ENCODE data around the gene CCDC116. TPM values are rescaled to one million over a fixed set of nuclear protein-coding genes. Genes with fewer than 3 reads are reported as not detected.
A peak's percentile ranks its signal among the peaks of the same experiment; 100 is the strongest.

CCDC116 gene
- total RNA-seq, 1 experiment from 2014 or later: 0.33 TPM

DNA sequence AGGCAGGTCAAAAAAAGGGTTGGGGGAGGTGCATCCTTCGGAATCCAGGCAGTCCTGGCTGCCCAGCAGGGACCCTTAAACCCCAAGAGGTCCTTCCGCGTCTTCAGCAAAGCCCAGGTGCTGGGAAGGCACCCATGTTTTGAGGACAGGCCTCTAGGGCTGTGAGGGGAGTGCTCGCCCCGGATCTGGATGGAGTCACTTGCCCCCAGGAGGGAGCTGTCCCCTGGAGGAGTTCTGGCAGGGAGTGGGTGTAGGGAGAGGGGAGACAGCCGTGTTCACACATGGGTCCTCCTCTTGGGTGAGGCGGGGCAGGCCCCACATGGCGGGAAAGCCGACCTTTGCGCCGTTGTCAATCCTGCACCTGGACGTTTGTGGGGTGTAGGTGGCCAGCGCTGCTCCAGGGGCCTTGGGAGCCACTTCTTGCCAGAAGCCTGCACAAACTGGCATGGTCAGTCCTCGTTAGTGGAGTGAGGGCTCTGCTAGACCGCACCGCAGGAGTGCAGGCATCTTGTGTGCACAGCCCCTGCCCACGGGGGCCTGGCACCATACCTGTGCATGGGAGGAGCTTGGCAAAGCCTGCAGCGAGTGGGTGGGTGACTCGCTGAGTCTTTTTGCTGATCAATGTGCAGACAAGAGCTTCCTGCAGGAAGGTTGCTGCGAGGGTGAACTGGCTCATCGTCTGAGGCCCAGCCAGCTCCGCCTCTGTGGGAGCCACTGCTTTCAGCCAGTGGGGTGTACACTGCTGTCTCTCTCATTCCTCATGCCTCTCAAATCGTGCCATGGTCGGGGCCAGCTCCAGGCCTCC, 49.2 kb downstream of the CCDC116 start:
- no peak for DNase-seq (ENCODE audit: low spot score)

- DNase-seq (ENCODE audit: low spot score): no peak
Measured at GRCh38 chr22:21682385-21683175, 50.0 kb downstream of the CCDC116 start.

- no peak for DNase-seq (ENCODE audit: low spot score)
Measured at GRCh38 chr22:21683401-21683811, 50.8 kb downstream of the CCDC116 start.

DNA sequence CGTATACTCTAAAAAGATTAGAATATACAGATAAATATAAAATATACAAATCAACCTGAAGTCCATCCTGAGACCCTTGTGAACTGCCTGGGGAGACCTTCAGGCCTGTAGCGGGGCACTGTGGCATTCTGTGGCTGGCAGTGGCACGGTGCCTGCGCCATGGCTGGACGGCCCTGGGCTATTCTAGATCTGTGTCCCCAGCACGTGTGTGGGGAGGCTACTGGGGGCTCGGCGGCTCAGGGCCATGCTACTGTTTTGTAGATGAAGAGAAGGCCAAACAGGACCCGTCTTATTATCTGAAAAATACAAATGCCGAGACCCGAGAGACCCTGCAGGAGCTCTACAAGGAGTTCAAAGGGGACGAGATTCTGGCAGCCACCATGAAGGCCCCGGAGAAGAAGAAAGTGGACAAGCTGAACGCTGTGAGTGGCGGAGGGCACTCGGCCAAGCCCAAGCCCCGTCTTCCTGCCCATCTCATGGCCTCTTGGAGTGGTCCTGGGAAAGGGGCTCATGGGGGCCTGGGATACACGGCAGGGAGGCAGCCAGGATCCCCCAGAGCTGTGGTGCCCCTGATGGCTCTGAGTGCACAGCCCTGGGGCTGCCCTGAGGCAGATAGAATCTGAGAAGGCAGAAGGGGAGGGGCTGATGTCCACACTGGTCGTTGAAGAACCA, 52.1 kb downstream of the CCDC116 start:
- no peak for DNase-seq (ENCODE audit: low spot score)

GRCh38 chr22:21685164-21685513, 52.6 kb downstream of the CCDC116 start:
- no peak for DNase-seq (ENCODE audit: low spot score)

DNA sequence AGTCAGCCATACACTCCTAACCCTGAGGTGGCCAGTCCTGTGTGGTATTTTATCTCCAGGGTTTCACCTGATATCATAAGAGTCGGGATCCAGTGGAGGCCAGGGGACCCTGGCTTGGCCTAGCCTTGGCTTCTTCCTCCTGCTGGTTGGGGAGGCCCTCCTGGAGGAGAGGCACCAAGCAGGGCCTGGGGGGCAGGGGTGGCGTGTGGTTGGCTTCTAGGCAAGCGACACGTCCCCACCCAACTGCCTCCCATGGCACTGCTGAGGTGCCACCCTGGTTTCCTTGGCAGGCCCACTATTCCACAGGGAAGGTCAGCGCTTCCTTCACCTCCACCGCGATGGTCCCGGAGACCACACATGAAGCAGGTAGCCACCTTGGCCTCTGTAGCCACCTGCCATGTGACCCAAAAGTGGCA, 53.6 kb downstream of the CCDC116 start:
- no peak for DNase-seq (ENCODE audit: low spot score)

Small RNAs within 50 kb of the gene (small RNA-seq; reads per million reads assigned to genes)
- 4.9 reads per million, percentile 82 among the genes with 10 or more reads in this experiment for gene MIR301B

Other genes starting within 250 kb of the CCDC116 start
- gene RIMBP3B, start 249.0 kb upstream of the CCDC116 start, total RNA-seq (2014; rRNA removed; shearing (Covaris generic)): not detected in 2 replicates
- gene HIC2, start 215.4 kb upstream of the CCDC116 start, total RNA-seq (2014; rRNA removed; shearing (Covaris generic)): 3.7 and 5.6 TPM in 2 replicates
- 2.4 and 4.5 TPM in 2 replicates for gene TMEM191C, start 165.4 kb upstream of the CCDC116 start, total RNA-seq (2014; rRNA removed; shearing (Covaris generic))
- 0.03 TPM in 1 of 2 replicates, not detected in the other for gene RIMBP3C, start 81.3 kb upstream of the CCDC116 start, total RNA-seq (2014; rRNA removed; shearing (Covaris generic))
- 41.0 and 43.1 TPM in 2 replicates for gene UBE2L3, start 65.0 kb upstream of the CCDC116 start, total RNA-seq (2014; rRNA removed; shearing (Covaris generic))
- gene YDJC, start 2.7 kb upstream of the CCDC116 start, total RNA-seq (2014; rRNA removed; shearing (Covaris generic)): 160 and 195 TPM in 2 replicates
- gene SDF2L1, start 9.5 kb downstream of the CCDC116 start, total RNA-seq (2014; rRNA removed; shearing (Covaris generic)): 134 and 139 TPM in 2 replicates
- 35.5 and 42.6 TPM in 2 replicates for gene PPIL2, start 33.3 kb downstream of the CCDC116 start, total RNA-seq (2014; rRNA removed; shearing (Covaris generic))
- 0.26 and 4.2 TPM in 2 replicates for gene YPEL1, start 103.0 kb downstream of the CCDC116 start, total RNA-seq (2014; rRNA removed; shearing (Covaris generic))
- gene MAPK1, start 234.9 kb downstream of the CCDC116 start, total RNA-seq (2014; rRNA removed; shearing (Covaris generic)): 24.6 and 27.0 TPM in 2 replicates